ENCODE results near the gene TTLL13. TPM values are rescaled to one million over a fixed set of nuclear protein-coding genes. Genes with fewer than 3 reads are reported as not detected.

The TTLL13 gene
- total RNA-seq, 6 experiments from 2014 or later = 0.13 to 0.46 TPM; not detected in 4

DNA sequence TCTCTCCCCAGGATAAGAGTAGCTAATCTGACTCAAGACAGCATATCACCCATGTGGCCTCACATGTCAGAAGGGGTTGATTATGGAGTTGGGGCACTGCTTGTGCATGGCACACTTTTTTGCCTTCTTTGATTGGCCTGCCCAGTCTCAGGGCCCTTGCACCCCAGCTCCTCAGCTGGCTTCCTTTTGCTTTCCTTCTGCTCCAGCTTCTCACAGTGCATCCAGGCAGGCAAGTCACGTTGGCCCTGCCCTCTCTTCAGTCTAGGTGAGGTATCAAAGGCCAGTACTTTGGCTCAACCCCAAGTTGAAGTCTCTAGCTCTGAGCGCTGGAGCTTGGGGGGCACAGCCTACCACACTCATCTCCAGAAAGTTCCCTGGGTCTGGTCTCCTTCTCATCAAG is 58.3 kb downstream of the TTLL13 start:
- H3K36me3 ChIP-seq = no peaks in the 10 kb centered on the region
- intact Hi-C loops (cut with DNase I) = no loop called here
- ATAC-seq (no peak), DNase-seq (no peak)
- TF ChIP-seq, protein P1, sequence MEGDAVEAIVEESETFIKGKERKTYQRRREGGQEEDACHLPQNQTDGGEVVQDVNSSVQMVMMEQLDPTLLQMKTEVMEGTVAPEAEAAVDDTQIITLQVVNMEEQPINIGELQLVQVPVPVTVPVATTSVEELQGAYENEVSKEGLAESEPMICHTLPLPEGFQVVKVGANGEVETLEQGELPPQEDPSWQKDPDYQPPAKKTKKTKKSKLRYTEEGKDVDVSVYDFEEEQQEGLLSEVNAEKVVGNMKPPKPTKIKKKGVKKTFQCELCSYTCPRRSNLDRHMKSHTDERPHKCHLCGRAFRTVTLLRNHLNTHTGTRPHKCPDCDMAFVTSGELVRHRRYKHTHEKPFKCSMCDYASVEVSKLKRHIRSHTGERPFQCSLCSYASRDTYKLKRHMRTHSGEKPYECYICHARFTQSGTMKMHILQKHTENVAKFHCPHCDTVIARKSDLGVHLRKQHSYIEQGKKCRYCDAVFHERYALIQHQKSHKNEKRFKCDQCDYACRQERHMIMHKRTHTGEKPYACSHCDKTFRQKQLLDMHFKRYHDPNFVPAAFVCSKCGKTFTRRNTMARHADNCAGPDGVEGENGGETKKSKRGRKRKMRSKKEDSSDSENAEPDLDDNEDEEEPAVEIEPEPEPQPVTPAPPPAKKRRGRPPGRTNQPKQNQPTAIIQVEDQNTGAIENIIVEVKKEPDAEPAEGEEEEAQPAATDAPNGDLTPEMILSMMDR (IDR thresholded peaks at IDR 0.05) = no peak
- no peak for TF ChIP-seq POLR2A (IDR thresholded peaks at IDR 0.05)
- H3K9me3 ChIP-seq = no peaks in the 10 kb centered on the region
- no peak overlapping the region for H3K4me3 ChIP-seq
- H3K27me3 ChIP-seq = no peaks in the 10 kb centered on the region
- H3K27ac ChIP-seq = no peak overlapping the region
- WGBS (ENCODE audit: insufficient coverage, low coverage, low lambda C conversion rate, missing lambda C conversion rate) = no CpG with 5 or more reads among the region's 2 CpGs
- no peaks in the 10 kb centered on the region for H3K4me1 ChIP-seq

DNA sequence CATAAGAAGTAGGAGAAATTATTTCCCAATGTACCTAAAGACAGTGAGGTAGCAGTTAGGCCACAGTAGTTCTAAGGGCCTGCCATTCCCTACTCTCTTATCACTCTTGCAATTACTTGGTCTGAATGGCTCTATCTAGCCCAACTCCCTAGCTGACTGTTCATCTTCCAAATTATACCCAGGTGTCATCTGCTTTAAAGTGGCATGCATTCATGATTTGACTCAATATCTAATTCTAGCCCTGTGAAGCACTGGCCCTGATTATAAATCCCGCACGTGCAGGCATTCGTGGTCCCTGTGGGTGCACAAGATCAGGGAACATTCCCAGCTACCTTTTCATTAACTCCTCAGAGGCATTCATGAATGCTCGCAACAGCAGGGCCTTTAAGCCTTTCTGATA is 59.7 kb downstream of the TTLL13 start:
- no peaks in the 10 kb centered on the region for H3K9me3 ChIP-seq
- TF ChIP-seq POLR2A (IDR thresholded peaks at IDR 0.05) = no peak
- TF ChIP-seq, protein P1 (IDR thresholded peaks at IDR 0.05) = no peak
- ATAC-seq = no peak
- H3K27me3 ChIP-seq = no peaks in the 10 kb centered on the region
- intact Hi-C loops (cut with DNase I) = no loop called here
- no peaks in the 10 kb centered on the region for H3K4me1 ChIP-seq
- no peak overlapping the region for H3K27ac ChIP-seq
- no peaks in the 10 kb centered on the region for H3K36me3 ChIP-seq
- no peak overlapping the region for H3K4me3 ChIP-seq
- 92% methylated on average over 4 of the region's 4 CpGs for WGBS (ENCODE audit: insufficient coverage, low coverage, low lambda C conversion rate, missing lambda C conversion rate)
- no peak for DNase-seq

Small RNA genes lying within 50 kb of the gene (small RNA-seq; reads per million reads assigned to genes)
- gene AC091167.3 (0 reads per million in 2 experiments), gene RN7SL736P (0 reads per million in 2 experiments)

Other genes starting within 250 kb of the TTLL13 start
- gene ZNF710, start 248.2 kb upstream of the TTLL13 start, total RNA-seq = 10 to 100 TPM in 1 of 6 experiments, 1 to 10 TPM in 5; 4.7 to 17.1 (median 7.4) TPM
- gene IDH2, start 147.1 kb upstream of the TTLL13 start, total RNA-seq = 100 to 1,000 TPM; 115 to 371 (median 261) TPM
- 10 to 100 TPM; 17.1 to 67.7 (median 20.3) TPM for gene SEMA4B, start 48.2 kb upstream of the TTLL13 start, total RNA-seq
- gene CIB1, start 15.6 kb upstream of the TTLL13 start, total RNA-seq = 10 to 100 TPM; 43.4 to 83.0 (median 51.0) TPM
- 10 to 100 TPM in 2 of 6 experiments, 1 to 10 TPM in 4; 3.6 to 13.6 (median 7.3) TPM for gene GDPGP1, start 15.3 kb upstream of the TTLL13 start, total RNA-seq
- 10 to 100 TPM; 24.0 to 29.5 (median 26.4) TPM for gene NGRN, start 16.1 kb downstream of the TTLL13 start, total RNA-seq
- 1 to 10 TPM; 1.2 to 2.5 (median 1.7) TPM for gene ZNF774, start 102.7 kb downstream of the TTLL13 start, total RNA-seq
- gene IQGAP1, start 138.7 kb downstream of the TTLL13 start, total RNA-seq = 10 to 100 TPM; 12.2 to 43.7 (median 26.3) TPM

All from right lobe of liver (tissue), 6 donors.